Measurements from ENCODE around the gene SOCS3.
A peak's percentile ranks its signal among the peaks of the same experiment; 100 is the strongest.
"Not testable (repeated sequence)": the region's sequence is repeated elsewhere in the genome, so short reads cannot be mapped to it uniquely, and the experiment has no call there.

SOCS3 gene

DNA sequence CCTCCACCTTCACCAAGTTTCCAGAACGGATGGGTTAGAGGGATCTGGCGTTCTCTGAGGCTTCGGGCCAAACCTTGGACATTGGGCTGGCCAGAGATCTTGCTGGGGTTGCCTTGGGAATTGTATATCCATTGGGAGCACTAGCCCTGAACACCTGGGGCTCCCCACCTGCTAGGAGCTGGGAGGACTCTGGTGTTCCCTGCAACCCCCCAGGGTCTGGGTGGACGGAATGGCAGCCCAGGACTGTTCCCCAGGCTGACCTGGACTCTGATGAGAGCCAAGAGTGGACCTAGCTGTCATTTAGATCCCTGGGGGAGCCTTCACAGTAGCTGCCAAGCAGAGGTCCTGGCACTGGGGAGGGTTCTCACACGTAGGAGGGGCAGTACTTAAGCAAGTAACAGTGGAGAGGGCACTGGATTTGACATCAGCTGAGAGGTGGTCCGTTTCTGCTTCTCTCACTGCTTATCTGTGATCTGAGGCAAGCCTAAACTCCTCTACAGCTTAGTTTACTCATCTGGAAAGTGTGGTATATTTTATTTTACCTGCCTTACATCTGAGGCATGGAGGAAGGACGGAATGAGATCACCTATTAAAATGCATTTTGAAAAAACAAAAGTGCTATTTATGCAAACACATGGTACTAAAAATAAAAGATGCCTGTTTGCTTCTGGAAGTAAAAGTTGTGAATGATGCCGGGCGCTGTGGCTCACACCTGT, 11.7 kb downstream of the SOCS3 start:
- DNase-seq (ENCODE audit: low read depth in 3 of 3): no peak

DNA sequence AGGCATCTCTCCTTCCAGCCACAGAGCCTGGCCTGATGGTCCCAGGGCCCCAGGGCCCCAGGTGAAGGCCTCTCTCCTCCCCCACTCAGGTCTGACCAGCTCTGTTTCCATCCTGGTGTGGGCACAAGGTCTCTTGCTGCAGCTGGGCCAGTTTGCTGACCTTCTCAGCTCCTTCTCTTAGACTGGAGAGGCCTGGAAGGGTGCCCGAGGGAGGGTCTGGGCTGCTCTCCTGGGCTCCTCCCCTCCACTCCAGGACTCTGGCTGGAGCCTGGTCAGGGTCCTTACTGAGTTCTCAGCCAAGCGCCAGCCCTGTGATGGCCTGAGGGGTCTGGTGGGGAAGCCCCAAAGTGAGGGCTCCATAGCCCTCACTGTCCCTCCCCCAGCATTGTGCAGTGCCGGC, 12.4 kb downstream of the SOCS3 start:
- DNase-seq (ENCODE audit: low read depth in 3 of 3): no peak

DNA sequence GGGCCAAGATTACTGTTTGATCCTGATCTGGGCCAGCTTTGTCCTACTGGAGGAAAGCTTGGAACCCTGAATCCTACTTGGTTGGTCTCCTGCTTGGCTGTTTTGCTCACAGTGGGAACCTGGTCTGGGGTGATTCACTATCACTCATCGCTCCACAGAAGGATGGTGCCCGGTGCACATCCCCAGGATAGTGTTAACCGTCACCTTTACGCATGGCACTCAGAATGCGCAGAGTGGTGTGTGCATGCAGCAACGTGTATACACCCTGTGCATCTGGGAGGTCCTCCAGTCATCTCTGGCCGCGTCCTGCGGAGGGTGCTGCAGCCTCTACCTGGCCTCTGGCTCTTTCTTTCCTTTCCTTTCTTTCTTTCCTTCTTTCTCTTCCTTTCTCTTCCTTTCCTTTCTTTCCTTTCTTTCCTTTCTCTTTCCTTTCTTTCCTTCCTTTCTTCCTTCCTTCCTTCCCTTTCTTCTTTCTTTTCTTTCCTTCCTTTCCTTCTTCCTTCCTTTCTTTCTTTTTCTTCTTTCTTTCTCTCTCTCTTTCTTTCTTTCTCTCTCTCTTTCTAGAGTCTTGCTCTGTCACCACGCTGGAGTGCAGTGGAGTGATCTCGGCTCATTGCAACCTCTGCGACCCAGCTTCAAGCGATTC, 13.1 kb downstream of the SOCS3 start:
- DNase-seq (ENCODE audit: low read depth in 3 of 3): no peak

DNA sequence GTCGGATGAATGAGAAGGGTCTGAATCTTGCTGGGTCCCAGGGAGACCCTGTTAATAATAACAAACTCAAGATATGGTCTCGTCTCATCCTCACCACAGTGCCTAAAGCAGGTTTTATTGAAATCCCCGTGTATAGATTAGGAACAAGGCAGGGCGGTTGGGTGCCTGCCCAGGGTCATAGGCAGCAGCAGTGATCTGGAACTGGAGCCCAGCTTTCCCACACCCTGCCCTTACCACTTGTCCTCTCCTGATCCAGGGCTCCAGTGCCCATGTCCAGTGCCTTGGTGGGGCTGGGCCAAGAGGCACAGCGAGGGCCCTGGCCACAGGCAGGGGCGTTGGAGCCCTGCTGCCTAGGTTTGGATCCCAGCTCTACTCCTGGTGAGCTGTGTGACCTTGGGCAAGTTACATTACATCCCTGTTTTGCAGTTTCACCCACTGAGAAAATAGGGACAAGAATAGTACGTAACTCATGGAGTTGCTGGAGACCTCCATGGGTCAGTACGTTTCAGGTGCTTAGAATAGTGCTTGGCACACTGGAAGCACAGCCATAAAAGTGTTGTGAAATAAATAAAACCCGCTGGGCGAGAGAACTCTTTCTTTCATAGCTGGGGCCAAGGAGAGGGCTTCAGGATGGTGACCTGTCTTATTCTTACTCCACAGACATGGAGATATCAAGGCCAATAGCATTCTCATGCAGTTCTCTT, 13.9 kb downstream of the SOCS3 start:
- no peak for DNase-seq (ENCODE audit: low read depth in 3 of 3)

DNA sequence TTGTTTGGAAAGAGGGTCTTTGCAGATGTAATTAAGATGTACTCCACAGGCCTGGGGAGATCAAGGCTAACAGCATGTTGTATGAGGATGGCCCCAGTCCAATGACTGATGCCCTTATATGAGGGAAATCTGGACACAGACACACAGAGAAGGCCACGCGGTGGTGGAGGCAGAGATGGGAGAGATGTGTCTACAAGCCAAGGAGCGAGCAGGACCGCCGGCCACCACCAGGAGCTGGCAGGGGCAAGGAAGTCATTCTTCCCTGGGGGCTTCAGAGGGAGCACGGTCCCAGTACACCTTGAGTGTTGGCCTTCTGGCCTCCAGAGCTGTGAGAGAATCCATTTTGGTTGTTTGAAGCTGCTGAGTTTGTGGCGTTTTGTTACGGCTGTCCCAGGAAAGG, 14.7 kb downstream of the SOCS3 start:
- no peak for DNase-seq (ENCODE audit: low read depth in 3 of 3)

DNA sequence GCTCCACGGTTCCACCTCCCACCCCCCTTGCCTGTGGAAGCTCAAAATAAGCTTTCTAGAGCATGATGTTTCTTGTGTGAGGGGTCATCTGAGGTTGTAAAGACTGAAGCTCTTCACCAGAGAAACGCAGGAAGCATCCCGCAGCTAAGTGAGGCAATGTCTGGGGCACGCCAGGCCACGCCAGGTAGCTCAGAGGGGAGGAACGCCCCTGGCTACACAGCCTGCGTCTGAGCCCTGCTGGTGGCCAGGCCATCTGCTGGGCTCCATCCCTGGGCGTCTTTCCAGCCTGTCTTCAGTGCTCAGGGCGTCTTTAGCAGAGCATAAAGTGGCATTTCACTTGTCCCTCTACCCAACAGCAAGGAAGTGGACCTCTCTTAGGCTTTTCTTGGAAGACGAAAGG, 15.2 kb downstream of the SOCS3 start:
- no peak for DNase-seq (ENCODE audit: low read depth in 3 of 3)

DNA sequence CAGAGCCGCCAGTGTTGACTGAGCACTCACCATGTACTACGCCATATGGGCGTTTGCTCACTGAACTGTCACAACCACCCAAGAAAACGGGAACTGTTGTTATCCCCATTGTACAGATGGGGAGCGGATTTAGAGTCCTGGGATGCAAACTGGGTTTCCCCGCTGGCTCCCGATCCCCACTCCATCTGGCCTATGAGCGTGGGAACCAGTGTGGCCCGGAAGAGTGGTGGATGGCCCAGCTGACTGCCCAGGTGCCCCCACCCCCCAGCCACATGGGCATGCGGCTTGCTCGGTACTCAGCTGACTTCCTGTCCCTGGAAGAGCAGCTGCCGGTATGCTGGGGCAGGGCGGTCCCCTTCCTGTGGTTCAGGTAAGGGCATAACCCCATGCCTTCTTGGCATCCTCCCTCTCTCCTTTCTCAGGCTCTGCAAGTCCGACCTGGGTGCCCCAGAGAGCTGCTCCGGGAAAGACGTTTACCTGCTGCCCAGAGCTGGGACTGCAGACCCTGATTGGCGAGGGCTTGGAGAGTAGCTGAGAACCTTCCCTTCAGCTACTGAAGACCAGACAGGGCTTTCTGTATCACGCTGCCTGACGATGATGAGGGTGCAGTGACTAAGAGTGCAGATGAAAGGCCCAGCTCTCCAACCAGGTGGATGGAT, 16.2 kb downstream of the SOCS3 start:
- DNase-seq (ENCODE audit: low read depth in 3 of 3): peak in 1 of 3 donors; percentile 60

DNA sequence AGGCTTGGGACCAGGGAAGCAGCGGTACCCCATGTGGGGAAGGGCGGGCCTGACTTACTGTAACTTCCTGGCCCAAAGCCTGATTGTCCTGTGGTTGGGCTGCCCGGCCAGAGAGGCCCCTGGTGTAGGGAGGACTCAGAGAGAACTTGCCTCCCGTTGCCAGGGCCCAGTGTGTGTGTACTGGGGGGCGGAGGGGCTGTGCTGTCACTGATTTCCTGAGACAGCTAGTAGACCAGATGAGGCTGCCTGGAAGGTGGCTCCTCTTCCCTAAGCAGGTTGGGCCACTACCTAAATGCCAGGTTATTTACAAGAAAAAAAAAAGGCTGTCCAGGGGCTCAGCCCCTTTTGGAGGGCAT, 16.7 kb downstream of the SOCS3 start:
- no peak for DNase-seq (ENCODE audit: low read depth in 3 of 3)

DNA sequence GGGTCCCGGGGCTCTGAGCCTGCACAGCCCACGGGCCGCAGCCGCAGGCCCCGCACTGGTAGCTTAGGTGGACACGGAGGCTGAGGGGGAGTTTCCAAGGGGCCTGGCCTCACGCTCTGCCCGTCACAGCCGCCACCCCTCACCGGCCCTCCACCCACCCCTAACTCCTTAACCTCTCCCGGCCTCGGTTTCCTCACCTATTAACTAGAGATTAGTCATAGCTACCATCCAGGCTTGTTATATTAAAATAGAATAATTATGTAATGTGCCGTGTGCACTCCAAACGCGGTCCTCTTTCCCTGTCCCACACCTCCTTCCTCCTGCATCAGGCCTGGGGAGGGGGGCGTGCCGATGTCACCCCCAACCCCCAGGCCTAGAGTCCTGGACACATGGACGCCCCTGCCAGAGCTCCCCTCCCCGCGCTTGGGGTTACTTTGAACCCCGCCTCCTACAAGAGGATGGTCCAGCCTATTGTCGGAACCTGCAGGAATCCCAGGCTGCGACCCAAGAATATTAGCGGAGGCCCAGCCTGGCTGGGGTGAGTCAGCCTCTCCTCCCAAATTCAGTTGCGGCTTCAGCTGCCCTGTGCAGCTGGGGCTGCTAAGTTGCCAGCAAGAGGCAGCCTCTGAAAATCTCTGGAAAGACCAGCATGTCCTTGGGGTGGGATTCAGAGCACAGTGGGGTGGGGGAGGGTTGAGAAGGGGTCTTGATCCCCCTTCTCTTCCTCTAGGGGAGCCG, 17.3 kb downstream of the SOCS3 start:
- no peak for DNase-seq (ENCODE audit: low read depth in 3 of 3)

DNA sequence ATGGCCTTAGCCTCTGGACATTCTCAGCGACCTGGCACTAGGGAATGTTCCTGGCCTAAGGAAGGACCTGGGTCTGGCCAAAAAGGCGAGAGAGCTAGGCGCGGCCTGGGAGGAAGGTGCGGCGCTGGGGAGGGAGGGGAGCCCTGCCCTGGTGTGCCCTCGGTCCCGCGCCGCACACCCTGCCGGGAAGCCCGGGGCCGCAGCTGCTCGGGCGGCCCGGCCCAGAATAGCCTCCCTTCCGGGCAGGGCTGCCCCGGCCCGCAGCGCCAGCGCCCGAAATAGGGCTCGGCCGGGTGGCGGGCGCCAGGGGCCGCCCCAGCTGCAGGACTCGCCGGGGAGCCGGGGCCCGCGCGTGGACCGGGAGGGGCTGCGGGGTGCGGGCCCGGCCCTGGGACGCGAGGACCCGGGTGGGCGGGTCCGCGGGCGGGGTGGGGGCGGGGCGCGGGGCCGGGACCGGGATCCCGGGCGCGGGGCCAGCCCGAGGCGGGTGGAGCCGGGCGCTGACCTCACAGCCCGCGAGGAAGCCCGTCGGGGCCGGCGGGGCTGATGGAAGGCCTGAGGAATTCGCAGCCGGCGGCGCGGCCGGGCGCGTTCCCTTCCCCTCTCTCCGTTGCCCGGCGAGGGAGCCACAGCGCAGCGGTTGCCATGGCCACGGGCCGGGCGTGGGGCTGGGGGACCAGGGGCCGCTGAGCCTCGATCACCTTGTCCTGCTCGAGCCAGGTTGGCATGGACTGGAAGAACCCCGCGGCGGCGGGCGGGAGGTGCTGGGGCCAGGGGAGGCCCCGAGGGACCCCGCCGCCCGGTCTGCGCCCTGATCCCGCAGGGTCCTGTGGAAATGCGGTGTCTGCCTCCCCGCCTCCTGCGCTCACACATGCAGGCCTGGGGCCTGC, 18.1 kb downstream of the SOCS3 start:
- DNase-seq (ENCODE audit: low read depth in 3 of 3): no peak

DNA sequence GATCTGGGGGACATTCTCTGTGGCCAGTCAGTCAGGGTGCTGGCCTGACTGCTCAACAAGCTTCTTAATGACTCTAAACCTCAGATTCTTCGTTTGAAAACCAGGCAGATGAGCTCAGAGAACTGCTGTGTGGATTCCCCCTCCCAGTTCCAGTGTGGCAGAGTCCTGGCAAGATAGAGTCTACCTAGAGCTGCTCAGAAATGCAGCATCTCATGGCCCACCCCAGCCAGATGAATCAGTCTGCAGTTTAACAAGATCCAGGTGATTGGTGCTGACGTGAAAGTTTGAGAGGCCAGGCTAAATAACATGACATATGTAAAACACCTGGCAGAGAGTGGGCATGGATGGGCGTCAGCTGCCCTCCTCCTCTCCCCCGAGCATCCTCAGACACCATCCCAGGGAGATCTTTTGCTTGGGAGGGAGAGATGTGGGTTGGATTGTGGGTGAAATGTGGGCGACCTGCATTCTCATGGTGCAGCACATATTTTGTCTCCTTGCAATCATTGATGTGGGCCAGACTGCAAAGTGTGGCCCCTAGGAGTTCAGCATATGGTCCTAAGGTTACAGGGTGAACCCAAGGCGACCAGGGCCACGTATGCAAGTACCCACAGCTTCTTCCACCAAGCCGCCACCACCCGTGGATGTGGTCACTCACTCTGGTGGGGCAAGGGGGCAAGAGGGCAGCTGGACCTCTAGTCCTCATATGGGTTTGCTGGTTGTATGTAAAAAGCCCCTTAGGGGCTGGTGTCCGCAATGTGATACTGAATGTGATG, 19.5 kb downstream of the SOCS3 start:
- no peak for DNase-seq (ENCODE audit: low read depth in 3 of 3)

DNA sequence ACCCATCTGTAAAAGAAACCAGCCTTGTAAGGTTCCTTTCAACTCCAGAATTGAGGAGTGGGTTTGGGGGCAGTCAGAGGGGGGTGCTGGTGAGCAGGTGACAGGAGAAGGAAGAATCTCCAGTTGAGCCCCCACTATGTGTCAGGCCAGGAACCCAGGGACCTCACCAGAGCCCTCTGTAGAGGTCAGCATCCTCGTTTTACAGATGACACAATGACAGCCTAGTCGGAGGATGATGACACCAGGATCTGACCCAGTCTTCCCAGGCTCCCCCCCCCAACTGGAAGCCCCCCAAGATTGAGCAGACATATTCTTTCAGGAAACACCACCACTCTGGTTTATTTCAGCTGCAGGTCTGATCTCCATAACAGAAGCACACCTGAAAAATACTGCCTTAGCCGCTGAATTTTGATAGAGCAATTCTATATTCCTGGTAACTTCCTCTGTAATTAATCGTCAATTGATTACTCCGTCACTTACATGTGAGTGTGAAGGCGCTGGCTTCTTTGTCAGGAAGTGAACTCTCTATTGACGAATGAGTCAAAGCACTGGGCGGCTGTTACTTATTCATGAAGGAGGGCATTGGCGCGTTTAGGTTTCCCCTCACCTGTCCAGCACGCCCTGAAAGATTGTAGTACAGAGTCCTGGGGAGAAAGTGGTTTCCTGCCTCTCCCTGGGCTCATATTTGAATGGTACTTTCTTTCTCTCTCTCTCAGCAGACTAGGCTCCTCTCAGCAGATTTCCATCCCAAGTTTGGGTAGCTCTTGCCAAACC, 21.2 kb downstream of the SOCS3 start:
- DNase-seq (ENCODE audit: low read depth in 3 of 3): no peak

DNA sequence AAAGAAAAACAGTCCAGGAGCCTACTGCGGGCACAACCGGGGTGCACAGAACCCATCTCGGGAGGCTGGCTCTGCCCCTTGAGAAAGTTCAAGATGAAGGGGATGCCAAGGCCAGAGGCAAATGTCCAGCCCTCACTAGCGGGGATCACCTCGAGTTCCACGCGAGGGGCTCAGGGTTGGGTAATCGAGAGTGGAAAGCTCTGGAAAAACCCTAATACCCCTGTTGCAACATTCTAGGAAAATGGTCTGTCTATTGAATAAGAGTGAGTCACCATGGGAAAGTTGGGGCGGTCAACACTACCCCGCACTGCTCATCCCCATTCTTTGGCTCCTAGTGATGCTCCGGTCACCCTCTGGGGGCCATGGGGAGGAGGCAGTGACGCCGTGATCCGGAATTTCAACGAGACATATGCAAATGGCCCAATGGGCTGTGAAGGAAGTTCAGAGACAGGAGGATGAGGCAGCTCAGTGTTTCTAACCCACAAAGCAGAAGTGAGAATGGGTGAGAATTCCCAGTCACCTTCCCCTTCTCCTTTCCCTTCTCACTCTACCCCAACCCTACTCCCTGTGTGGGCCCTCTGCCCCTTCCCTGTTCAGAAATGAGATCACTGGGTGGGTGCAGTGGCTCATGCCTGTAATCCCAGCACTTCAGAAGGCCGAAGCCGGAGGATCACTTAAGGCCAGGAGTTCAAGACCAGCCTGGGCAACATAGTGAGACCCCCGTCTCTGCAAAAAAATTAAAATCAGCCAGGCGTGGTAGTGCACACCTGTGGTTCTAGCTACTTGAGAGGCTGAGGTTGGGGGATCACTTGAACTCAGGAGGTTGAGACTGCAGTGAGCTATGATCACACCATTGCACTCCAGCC, 22.4 kb downstream of the SOCS3 start:
- no peak for DNase-seq (ENCODE audit: low read depth in 3 of 3)

DNA sequence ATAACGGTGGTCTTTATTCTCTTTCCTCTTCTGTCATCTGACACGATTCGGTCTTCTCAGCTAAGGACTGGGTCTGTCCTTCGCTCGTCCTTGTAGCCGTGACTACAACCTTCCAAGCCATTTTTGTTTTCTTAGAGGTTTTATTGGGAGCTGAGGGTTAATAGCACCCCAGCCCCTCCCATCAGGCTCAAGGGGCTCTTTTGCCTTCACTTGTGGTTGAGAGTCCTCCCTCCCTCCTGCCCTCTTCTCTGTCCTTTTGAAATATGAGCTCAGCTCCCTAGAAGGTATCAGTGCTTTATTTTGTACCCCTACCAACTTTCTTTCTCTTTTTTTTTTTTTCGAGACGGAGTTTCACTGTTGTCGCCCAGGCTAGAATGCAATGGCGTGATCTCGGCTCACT, 24.7 kb downstream of the SOCS3 start:
- DNase-seq (ENCODE audit: low read depth in 3 of 3): no peak

DNA sequence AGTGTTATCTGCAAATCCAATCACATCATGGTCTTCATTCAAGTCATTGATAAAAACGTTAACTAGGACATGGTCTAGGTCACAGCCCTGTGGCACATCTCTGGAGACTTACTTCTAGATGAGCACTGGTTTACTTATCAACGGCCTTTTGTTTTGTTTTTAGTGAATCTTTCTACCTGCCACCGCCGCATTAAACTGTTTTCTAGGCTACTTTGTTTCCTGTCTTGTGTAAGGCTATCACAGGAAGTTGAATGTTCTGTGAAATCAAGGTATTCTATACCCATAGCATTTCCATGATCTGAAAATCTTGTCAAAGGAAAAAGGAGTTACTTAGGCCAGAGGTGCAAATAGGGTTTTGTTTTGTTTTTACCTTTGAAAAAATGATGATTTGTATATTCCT, 26.9 kb downstream of the SOCS3 start:
- DNase-seq (ENCODE audit: low read depth in 3 of 3): no peak

DNA sequence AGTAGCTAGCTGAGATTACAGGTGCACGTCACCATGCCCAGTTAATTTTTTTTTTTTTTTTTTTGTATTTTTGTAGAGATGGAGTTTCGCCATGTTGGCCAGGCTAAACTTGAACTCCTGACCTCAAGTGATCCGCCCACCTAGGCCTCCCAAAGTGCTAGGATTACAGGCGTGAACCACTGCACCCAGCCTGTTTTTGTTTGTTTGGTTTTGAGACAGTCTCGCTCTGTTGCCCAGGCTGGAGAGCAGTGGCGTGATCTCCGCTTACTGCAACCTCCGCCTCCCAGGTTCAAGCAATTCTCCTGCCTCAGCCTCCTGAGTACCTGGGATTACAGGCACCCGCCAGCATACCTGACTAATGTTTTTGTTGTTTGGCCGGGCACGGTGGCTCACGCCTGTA, 28.5 kb downstream of the SOCS3 start:
- not testable (repeated sequence) for DNase-seq (ENCODE audit: low read depth in 3 of 3)

DNA sequence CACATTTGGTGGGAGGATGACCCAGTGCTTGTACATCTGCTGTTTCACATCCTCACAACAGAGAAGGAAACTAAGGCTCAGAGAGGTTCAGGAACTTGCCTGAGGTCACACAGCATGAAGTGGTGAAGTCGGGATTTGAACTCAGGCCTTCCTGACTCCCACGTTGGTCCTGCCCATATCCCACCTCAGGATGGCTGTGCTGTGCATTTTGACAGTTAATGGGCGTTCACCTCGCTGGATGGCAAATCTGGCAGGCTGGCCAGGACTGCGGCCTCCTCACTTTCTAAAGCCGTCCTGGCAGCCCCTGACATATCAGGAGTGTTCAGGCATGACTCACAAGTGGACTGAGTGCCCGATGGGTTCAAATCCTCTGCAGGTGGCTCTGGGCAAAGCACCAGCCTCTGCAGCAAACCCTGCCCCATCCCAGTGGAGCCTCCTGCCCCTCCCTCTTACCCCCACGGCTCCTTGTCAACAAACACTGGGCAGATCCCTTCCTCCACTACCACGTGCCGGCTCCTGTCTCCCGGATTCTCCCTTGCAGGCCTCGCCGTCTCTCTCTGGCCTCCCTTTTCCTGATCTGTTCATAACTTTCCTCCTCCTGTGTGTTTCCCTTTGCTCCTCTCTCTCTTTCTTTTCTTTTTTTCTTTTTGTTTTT, 29.2 kb downstream of the SOCS3 start:
- DNase-seq (ENCODE audit: low read depth in 3 of 3): no peak
